OCI-LY7 (cell line): ENCODE measurements around the gene GSN. TPM values are rescaled to one million over a fixed set of nuclear protein-coding genes. Genes with fewer than 3 reads are reported as not detected.

Source experiments
- BruUV-seq: library from RNA; stranded (reverse); fragments of 400-500 nt; replicated peaks from 2 replicates; lab custom pipeline; 2021; lab: Mats Ljungman, UMichigan
- CTCF ChIA-PET: fragments of 300-600 bp; sonication (Branson Sonifier 250); formaldehyde crosslinking; loops from one replicate; lab custom pipeline; 2022; ENCODE audit warnings: antibody characterized with exemption; ENCODE audit not compliant: unreplicated experiment; lab: Charles Lee
- POLR2A ChIA-PET: fragments of 300-600 bp; sonication (Branson Sonifier 250); formaldehyde crosslinking; loops from one replicate; lab custom pipeline; 2022; ENCODE audit warnings: antibody characterized with exemption; lab: Charles Lee
- DNase-seq: peaks from one replicate; pipeline ENCODE4 v3.0.0-alpha.2; 2015; ENCODE audit warnings: low spot score
- H2AFZ ChIP-seq: fragments of 200-600 bp; sonication (generic), shearing (Covaris generic); 2 replicates; pipeline ENCODE4 v1.6.1; 2014; ENCODE audit warnings: mild to moderate bottlenecking, antibody characterized with exemption, low read length, moderate library complexity
- H3K27ac ChIP-seq: fragments of 200-600 bp; sonication (generic); 2 replicates; pipeline ENCODE4 v1.5.1; 2014; ENCODE audit warnings: mixed run types, low read depth, mild to moderate bottlenecking, moderate library complexity, low read length, inconsistent platforms; ENCODE audit not compliant: poor library complexity, severe bottlenecking
- H3K36me3 ChIP-seq: fragments of 200-600 bp; sonication (generic); 2 replicates; pipeline ENCODE4 v1.6.1; 2014; ENCODE audit warnings: mild to moderate bottlenecking, antibody characterized with exemption, low read length, moderate library complexity, mixed read lengths; ENCODE audit not compliant: insufficient read depth
- H3K4me1 ChIP-seq: fragments of 200-600 bp; sonication (generic); 2 replicates; pipeline ENCODE4 v1.5.1; 2014; ENCODE audit warnings: mild to moderate bottlenecking, low read length; ENCODE audit not compliant: insufficient read depth, poor library complexity, severe bottlenecking
- H3K4me2 ChIP-seq: fragments of 200-600 bp; sonication (generic); 2 replicates; pipeline ENCODE4 v1.6.1; 2014; ENCODE audit warnings: mild to moderate bottlenecking, low read length
- H3K4me3 ChIP-seq: fragments of 200-600 bp; sonication (generic); 2 replicates; pipeline ENCODE4 v1.5.1; 2014; ENCODE audit warnings: mild to moderate bottlenecking, low read depth, low read length; ENCODE audit not compliant: poor library complexity, severe bottlenecking
- H3K79me2 ChIP-seq: fragments of 200-600 bp; sonication (generic); 2 replicates; pipeline ENCODE4 v1.6.1; 2016; ENCODE audit warnings: low read depth, mild to moderate bottlenecking, low read length, moderate library complexity, mixed read lengths; ENCODE audit not compliant: insufficient read depth
- H3K9me2 ChIP-seq: fragments of 200-600 bp; sonication (generic); 2 replicates; pipeline ENCODE4 v1.6.1; 2016; ENCODE audit warnings: mild to moderate bottlenecking, low read length, mixed read lengths; ENCODE audit not compliant: insufficient read depth
- H3K9me3 ChIP-seq: fragments of 200-600 bp; sonication (generic); 2 replicates; pipeline ENCODE4 v1.6.1; 2014; ENCODE audit warnings: mild to moderate bottlenecking, mixed run types, low read length, mixed read lengths
- H4K20me1 ChIP-seq: fragments of 200-600 bp; sonication (generic); 2 replicates; pipeline ENCODE4 v1.6.1; 2014; ENCODE audit warnings: mild to moderate bottlenecking, antibody characterized with exemption, low read length, moderate library complexity, mixed read lengths; ENCODE audit not compliant: insufficient read depth
- EZH2phosphoT487 ChIP-seq: fragments of 200-600 bp; sonication (generic); IDR thresholded peaks from 2 replicates; pipeline ENCODE4 v1.6.1; 2018; ENCODE audit warnings: low read depth, borderline replicate concordance, mild to moderate bottlenecking, mixed run types, antibody characterized with exemption, low read length, moderate library complexity, mixed read lengths
- intact Hi-C: fragments of 100-400 bp; cut with micrococcal nuclease; formaldehyde crosslinking; loops from one replicate; pipeline ENCODE4 v1.10.0; 2022; ENCODE audit not compliant: unreplicated experiment
- total RNA-seq, 2 experiments: library from RNA; depleted of rRNA in 1 of 2; stranded (reverse); fragments of >200 nt in 1 of 2; shearing (Covaris generic) in 1 of 2; gene quantifications; 2 replicates each; pipeline ENCODE4 v1.2.3, GENCODE V29; 2014 to 2022
- TF ChIP-seq, protein P1 (sequence below): fragments of 200-600 bp; sonication (generic); conservative IDR thresholded peaks from 2 replicates; pipeline ENCODE4 v1.5.1; 2014; ENCODE audit warnings: mild to moderate bottlenecking, antibody characterized with exemption, low read length, moderate library complexity, mixed read lengths

The GSN gene
- total RNA-seq, 2 experiments from 2014 or later = 13.4 to 16.3 TPM

DNA sequence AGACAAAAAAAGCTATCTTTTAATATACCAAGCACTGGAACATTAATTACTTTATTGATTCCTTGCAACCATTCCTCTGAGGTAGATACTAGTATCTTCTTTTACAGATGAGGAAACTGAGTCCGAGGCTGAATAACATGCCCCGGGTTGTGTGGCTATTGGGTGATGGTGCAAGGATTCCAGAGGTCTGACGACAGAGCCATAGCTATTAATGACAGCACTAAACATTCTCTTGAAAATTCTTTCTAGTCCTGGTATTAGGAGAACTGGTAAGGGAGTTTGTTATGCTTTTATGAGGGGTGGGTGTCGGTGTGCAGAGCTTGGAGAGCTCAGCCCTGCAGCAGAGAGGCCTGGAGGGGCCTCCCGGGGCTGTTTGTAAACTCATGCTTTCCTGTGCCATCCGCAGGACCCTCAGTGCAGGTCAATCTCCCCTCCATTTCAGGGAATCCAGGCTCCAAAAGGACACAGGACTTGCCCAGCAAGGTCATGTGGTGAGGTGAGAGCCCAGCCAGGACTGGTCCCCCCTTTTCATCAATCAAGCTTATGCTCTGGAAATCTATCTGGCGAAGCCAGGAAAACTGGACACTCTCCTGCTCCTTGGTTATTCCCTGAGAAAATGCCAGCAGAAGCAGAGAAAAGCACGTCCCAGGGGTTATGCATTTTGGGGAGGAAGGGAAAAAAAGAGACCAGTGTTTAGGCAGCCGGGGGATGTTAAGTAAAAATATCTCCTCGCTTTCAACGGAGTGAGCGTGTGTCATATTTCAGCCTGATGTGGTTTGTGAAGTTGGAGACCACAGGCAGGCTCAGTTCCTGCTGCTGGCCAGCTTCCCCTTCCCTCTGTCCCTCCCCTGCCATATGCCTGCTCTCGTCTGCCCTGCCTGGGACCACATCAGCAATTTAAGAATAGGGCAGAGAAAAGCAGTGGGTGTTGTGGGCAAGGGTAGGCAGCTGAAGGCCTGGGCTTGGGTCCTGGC lies 3.7 kb downstream of the GSN start:
- DNase-seq = no peak
- ChIA-PET CTCF (no interaction called here), POLR2A (interaction anchor here (0.5 kb wide), 1 partner anchor 49 kb away, joined by 3 read pairs; no protein-coding TSS in a partner anchor)
- Histone ChIP-seq H3K27ac (no peak overlapping the region), H3K4me1 (peaks cover 4% of the 10 kb centered on the region), H3K4me3 (no peak overlapping the region), H3K79me2 (no peaks in the 10 kb centered on the region), H4K20me1 (no peaks in the 10 kb centered on the region), H3K9me3 (no peaks in the 10 kb centered on the region), H3K9me2 (no peaks in the 10 kb centered on the region), H3K4me2 (no peak overlapping the region), H2AFZ (no peak overlapping the region), H3K36me3 (no peaks in the 10 kb centered on the region)
- BruUV-seq = no TSS peak
- TF ChIP-seq, protein P1, sequence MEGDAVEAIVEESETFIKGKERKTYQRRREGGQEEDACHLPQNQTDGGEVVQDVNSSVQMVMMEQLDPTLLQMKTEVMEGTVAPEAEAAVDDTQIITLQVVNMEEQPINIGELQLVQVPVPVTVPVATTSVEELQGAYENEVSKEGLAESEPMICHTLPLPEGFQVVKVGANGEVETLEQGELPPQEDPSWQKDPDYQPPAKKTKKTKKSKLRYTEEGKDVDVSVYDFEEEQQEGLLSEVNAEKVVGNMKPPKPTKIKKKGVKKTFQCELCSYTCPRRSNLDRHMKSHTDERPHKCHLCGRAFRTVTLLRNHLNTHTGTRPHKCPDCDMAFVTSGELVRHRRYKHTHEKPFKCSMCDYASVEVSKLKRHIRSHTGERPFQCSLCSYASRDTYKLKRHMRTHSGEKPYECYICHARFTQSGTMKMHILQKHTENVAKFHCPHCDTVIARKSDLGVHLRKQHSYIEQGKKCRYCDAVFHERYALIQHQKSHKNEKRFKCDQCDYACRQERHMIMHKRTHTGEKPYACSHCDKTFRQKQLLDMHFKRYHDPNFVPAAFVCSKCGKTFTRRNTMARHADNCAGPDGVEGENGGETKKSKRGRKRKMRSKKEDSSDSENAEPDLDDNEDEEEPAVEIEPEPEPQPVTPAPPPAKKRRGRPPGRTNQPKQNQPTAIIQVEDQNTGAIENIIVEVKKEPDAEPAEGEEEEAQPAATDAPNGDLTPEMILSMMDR = no peak
- no peak for TF ChIP-seq EZH2phosphoT487
- intact Hi-C loops = no loop called here

DNA sequence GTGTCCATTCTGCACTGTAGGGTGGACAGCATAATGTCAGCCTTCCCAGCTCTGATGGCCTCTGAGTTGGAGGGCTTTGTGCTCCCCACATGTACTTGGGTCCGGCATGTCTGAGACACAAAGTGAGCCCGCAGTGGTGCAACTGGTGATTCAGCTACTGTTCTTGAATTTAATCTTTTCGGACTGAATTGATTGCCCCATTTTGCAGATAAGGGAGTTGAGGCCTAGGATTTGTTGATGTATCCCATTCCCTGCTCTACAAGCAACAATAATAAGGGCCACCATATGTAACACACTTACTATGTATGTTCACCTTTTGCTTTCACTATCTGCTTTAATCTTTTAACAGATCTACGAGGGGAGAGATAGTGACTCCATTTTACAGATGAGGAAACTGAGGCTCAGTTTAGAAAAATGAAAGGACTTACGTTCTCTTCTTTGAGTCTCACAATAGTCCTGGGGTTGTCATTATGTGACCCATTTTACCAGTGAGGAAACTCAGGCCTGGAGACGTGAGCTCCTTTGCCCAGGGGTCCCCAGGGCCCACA lies 4.5 kb downstream of the GSN start:
- Histone ChIP-seq H3K79me2 (no peaks in the 10 kb centered on the region), H3K9me2 (no peaks in the 10 kb centered on the region), H3K4me1 (peaks cover 4% of the 10 kb centered on the region), H3K36me3 (no peaks in the 10 kb centered on the region), H3K4me2 (no peak overlapping the region), H2AFZ (no peak overlapping the region), H3K4me3 (no peak overlapping the region), H3K27ac (no peak overlapping the region), H4K20me1 (no peaks in the 10 kb centered on the region), H3K9me3 (no peaks in the 10 kb centered on the region)
- TF ChIP-seq, protein P1 = no peak
- no peak for TF ChIP-seq EZH2phosphoT487
- no peak for DNase-seq
- ChIA-PET CTCF (no interaction called here), POLR2A (interaction anchor here (0.9 kb wide), 1 partner anchor 20 kb away, joined by 5 read pairs; no protein-coding TSS in a partner anchor)
- intact Hi-C loops = no loop called here
- BruUV-seq = no TSS peak
